Panc1 (cell line): ENCODE data around the gene ADAT1. TPM values are rescaled to one million over a fixed set of nuclear protein-coding genes. Genes with fewer than 3 reads are reported as not detected.

Source experiments
- ATAC-seq: fragments of 200-7000 bp; cut with Tn5 transposase; 2 replicates; pipeline ENCODE4 v1.9.1; 2020; ENCODE audit warnings: mild to moderate bottlenecking, moderate library complexity
- BruUV-seq: library from RNA; stranded (reverse); fragments of 400-500 nt; replicated peaks from 2 replicates; lab custom pipeline; 2021; lab: Mats Ljungman, UMichigan
- CTCF ChIA-PET: fragments of 300-600 bp; sonication (Branson Sonifier 250); formaldehyde crosslinking; loops from one replicate; lab custom pipeline; 2022; ENCODE audit warnings: antibody characterized with exemption; lab: Charles Lee
- POLR2A ChIA-PET: fragments of 300-600 bp; sonication (Branson Sonifier 250); formaldehyde crosslinking; loops from one replicate; lab custom pipeline; 2022; ENCODE audit warnings: antibody characterized with exemption; lab: Charles Lee
- DNase-seq: peaks from one replicate; pipeline ENCODE4 v3.0.0-alpha.2; 2010; ENCODE audit warnings: low read depth, low spot score
- H3K27ac ChIP-seq: 2 replicates; pipeline ENCODE4 v1.5.1; 2011; ENCODE audit warnings: mild to moderate bottlenecking, low read length, inconsistent platforms
- H3K27me3 ChIP-seq: fragments of 200-500 bp; sonication (Bioruptor generic); 2 replicates; pipeline ENCODE4 v1.6.0; 2014; ENCODE audit warnings: low read length, inconsistent platforms; ENCODE audit not compliant: control insufficient read depth, insufficient read depth
- H3K36me3 ChIP-seq: fragments of 200-500 bp; sonication (Bioruptor generic); 2 replicates; pipeline ENCODE4 v1.5.1; 2014; ENCODE audit warnings: inconsistent platforms, mild to moderate bottlenecking, low read length, moderate library complexity; ENCODE audit not compliant: control insufficient read depth, insufficient read depth
- H3K4me1 ChIP-seq: 2 replicates; pipeline ENCODE4 v1.5.1; 2011; ENCODE audit warnings: inconsistent platforms, mild to moderate bottlenecking, low read length, moderate library complexity; ENCODE audit not compliant: control insufficient read depth, insufficient read depth
- H3K4me3 ChIP-seq, 2 experiments: 2 replicates each; pipeline ENCODE4 v1.5.1; 2011 to 2012; ENCODE audit warnings: low read depth in 2 of 2, low read length in 2 of 2, mild to moderate bottlenecking in 2 of 2, inconsistent platforms in 1 of 2, moderate library complexity in 1 of 2
- H3K9me3 ChIP-seq: fragments of 200-500 bp; sonication (Bioruptor generic); 2 replicates; pipeline ENCODE4 v1.5.1; 2014; ENCODE audit warnings: low read depth, mild to moderate bottlenecking, inconsistent platforms, low read length, moderate library complexity; ENCODE audit not compliant: control insufficient read depth, insufficient read depth
- CTCF ChIP-seq: fragments of 450-650 bp; IDR thresholded peaks from 2 replicates; pipeline ENCODE4 v1.5.1; 2017; ENCODE audit warnings: mild to moderate bottlenecking
- POLR2AphosphoS5 ChIP-seq: IDR thresholded peaks from 2 replicates; pipeline ENCODE4 v1.6.1; 2012; ENCODE audit warnings: mild to moderate bottlenecking, low read depth, low read length, moderate library complexity
- REST ChIP-seq, 2 experiments: IDR thresholded peaks; 2 replicates each; pipeline ENCODE4 v1.6.1; 2011 to 2012; ENCODE audit warnings: low read depth in 2 of 2, control low read depth in 1 of 2, low read length in 1 of 2, mild to moderate bottlenecking in 1 of 2, moderate library complexity in 1 of 2; ENCODE audit not compliant: insufficient read depth in 1 of 2
- SIN3A ChIP-seq: IDR thresholded peaks from 2 replicates; pipeline ENCODE4 v1.6.1; 2012; ENCODE audit warnings: low read depth, mild to moderate bottlenecking, low read length, moderate library complexity, borderline replicate concordance; ENCODE audit not compliant: insufficient read depth
- TCF7L2 ChIP-seq: IDR thresholded peaks from 2 replicates; pipeline ENCODE4 v1.6.1; 2011; ENCODE audit warnings: mild to moderate bottlenecking, low read depth, low read length, inconsistent platforms
- in situ Hi-C: cut with HindIII; loops from 2 replicates; pipeline ENCODE4 v1.10.0; 2016; ENCODE audit warnings: low sequenced_read_pairs, low pct_unique_long_range_greater_than_20kb
- intact Hi-C: fragments of 100-400 bp; cut with micrococcal nuclease; formaldehyde crosslinking; loops from one replicate; pipeline ENCODE4 v1.10.0; 2022; ENCODE audit not compliant: unreplicated experiment
- total RNA-seq: library from RNA; stranded (reverse); gene quantifications from one replicate; pipeline ENCODE4 v1.2.1, GENCODE V29; 2021; ENCODE audit not compliant: unreplicated experiment

ADAT1 gene
- total RNA-seq, 1 experiment from 2014 or later: 46.8 TPM

- BruUV-seq: no TSS peak
- POLR2A ChIA-PET: no interaction called here
- in situ Hi-C loops: no loop called here
These were observed 55.2 kb downstream of the ADAT1 start for GRCh38 chr16:75567911-75568310.

GRCh38 chr16:75566758-75567255 lies 56.3 kb downstream of the ADAT1 start:
- Histone ChIP-seq H3K27ac (peak overlapping the region; percentile 70), H3K9me3 (no peaks in the 10 kb centered on the region), H3K27me3 (peaks cover 7% of the 10 kb centered on the region; the same call in 1 of the 2 replicates), H3K36me3 (no peaks in the 10 kb centered on the region; the same call in 1 of the 2 replicates), H3K4me3 (peak overlapping the region; percentile 81 to 93), H3K4me1 (no peaks in the 10 kb centered on the region)
- peak; percentile 8; the same call in 1 of the 2 replicates for ATAC-seq
- TF ChIP-seq TCF7L2: no peak
- TF ChIP-seq POLR2AphosphoS5: no peak
- TF ChIP-seq SIN3A: no peak
- TF ChIP-seq CTCF: no peak
- peak; percentile 62 to 66; a peak in 3 of 4 replicates for TF ChIP-seq REST (IDR thresholded peaks at IDR 0.05; ENCODE audit: insufficient read depth in 1 of 2, low read depth in 2 of 2, low read length in 1 of 2)
- BruUV-seq: no TSS peak
- intact Hi-C loops: no loop called here
- ChIA-PET CTCF (interaction anchor here (0.6 kb wide), 1 partner anchor 49 kb away, joined by 3 read pairs; no protein-coding TSS in a partner anchor), POLR2A (interaction anchor here (0.7 kb wide), 1 partner anchor 1988 kb away, joined by 3 read pairs; no protein-coding TSS in a partner anchor)
- in situ Hi-C loops: no loop called here
- no peak for DNase-seq

More at GRCh38 chr16:75567911-75568310, 55.2 kb downstream of the ADAT1 start:
- no peaks in the 10 kb centered on the region; the same call in 1 of the 2 replicates for H3K36me3 ChIP-seq
- H3K4me3 ChIP-seq: no peak overlapping the region
- CTCF ChIA-PET: no interaction called here
- ATAC-seq (no peak), DNase-seq (no peak)
- no peaks in the 10 kb centered on the region for H3K4me1 ChIP-seq
- TF ChIP-seq CTCF: no peak
- TF ChIP-seq REST (IDR thresholded peaks at IDR 0.05; ENCODE audit: insufficient read depth in 1 of 2, low read depth in 2 of 2, low read length in 1 of 2): no peak
- no peak for TF ChIP-seq TCF7L2
- TF ChIP-seq SIN3A: no peak
- no peak for TF ChIP-seq POLR2AphosphoS5
- H3K27ac ChIP-seq: no peak overlapping the region
- H3K9me3 ChIP-seq: no peaks in the 10 kb centered on the region
- intact Hi-C loops: no loop called here
- peaks cover 2% of the 10 kb centered on the region; the same call in 1 of the 2 replicates for H3K27me3 ChIP-seq
